ENCODE results near the gene MBTD1. TPM values are rescaled to one million over a fixed set of nuclear protein-coding genes. Genes with fewer than 3 reads are reported as not detected.

The MBTD1 gene
- total and polyA plus RNA-seq, 2 of the 8 experiments (the other 6 are each of a cell fraction or from before 2014, with no cell fraction given), result 20.3 to 51.4 TPM

DNA sequence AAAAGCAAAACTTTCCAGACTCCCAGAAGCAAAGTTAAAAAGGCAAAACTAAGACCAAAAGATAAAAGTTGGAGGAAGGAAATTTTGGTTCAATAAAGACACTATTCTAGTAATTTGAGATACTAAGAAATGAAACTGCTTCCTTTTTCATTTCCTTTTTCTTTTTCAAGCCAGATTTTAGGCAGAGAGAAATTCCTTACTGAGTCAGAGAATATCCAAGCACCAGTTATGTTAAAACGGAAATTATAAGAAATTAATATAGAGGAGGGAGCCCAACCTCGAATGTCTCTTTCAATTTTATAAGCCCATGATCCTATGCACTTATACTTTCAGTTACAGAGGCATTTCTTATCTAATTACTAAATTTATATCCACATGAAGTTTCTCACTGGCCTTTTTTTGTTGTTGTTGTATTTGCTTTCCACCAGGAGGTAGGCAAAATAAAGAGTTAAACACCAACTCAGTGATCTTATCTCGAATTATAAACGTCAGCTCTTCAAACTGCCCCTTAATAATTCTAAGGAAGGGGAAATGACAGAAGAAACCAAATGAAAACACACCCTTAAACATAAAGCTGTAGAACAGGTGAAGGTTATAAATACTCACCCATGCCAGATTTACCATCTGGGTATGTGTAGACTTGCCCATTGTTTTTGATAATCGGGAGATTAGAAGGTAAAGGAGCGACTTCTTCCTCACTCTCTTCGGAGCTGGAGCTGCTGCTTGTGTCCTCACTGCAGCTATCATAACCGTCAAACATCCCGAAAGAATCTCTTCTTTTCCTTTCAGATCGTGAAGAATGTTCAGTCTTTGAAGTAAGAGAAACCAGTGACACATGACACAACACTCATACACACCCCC is 35.2 kb downstream of the MBTD1 start (continued):
- TF ChIP-seq GTF2F1 (IDR thresholded peaks at IDR 0.05; ENCODE audit: borderline replicate concordance, low read depth, low read length) (no peak), SRF (IDR thresholded peaks at IDR 0.05; ENCODE audit: low read depth, low read length) (no peak), BACH1 (IDR thresholded peaks at IDR 0.05; ENCODE audit: low read length) (no peak), NANOG (IDR thresholded peaks at IDR 0.05; ENCODE audit: insufficient read depth, low read depth, low read length, poor library complexity, severe bottlenecking) (no peak), SP2 (IDR thresholded peaks at IDR 0.05; ENCODE audit: low read length) (no peak), RXRA (IDR thresholded peaks at IDR 0.05; ENCODE audit: insufficient read depth, low read depth, low read length) (no peak), NRF1 (IDR thresholded peaks at IDR 0.05; ENCODE audit: low read depth, low read length) (no peak), EZH2 (IDR thresholded peaks at IDR 0.05; ENCODE audit: low read depth, low read length, severe bottlenecking) (no peak), SIRT6 (IDR thresholded peaks at IDR 0.05; ENCODE audit: low read length) (no peak)
- TF ChIP-seq, protein P1, sequence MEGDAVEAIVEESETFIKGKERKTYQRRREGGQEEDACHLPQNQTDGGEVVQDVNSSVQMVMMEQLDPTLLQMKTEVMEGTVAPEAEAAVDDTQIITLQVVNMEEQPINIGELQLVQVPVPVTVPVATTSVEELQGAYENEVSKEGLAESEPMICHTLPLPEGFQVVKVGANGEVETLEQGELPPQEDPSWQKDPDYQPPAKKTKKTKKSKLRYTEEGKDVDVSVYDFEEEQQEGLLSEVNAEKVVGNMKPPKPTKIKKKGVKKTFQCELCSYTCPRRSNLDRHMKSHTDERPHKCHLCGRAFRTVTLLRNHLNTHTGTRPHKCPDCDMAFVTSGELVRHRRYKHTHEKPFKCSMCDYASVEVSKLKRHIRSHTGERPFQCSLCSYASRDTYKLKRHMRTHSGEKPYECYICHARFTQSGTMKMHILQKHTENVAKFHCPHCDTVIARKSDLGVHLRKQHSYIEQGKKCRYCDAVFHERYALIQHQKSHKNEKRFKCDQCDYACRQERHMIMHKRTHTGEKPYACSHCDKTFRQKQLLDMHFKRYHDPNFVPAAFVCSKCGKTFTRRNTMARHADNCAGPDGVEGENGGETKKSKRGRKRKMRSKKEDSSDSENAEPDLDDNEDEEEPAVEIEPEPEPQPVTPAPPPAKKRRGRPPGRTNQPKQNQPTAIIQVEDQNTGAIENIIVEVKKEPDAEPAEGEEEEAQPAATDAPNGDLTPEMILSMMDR (IDR thresholded peaks at IDR 0.05; ENCODE audit: control extremely low read depth in 1 of 3, insufficient read depth in 1 of 3, low read depth in 1 of 3, low read length in 3 of 3), result no peak
